Astrocyte (in vitro differentiated cells and primary cell): ENCODE data around the gene ITM2C.

Experiments used
- CTCF ChIP-seq: IDR thresholded peaks from 2 replicates; pipeline ENCODE4 v1.5.1; 2011; ENCODE audit warnings: low read depth, mild to moderate bottlenecking, inconsistent platforms, low read length, moderate library complexity; ENCODE audit not compliant: insufficient read depth
- EZH2 ChIP-seq: IDR thresholded peaks from 2 replicates; pipeline ENCODE4 v1.6.1; 2012; ENCODE audit warnings: mild to moderate bottlenecking, low read length, inconsistent platforms; ENCODE audit not compliant: insufficient read depth

- no peak for TF ChIP-seq CTCF
- no peak for TF ChIP-seq EZH2
Observed at GRCh38 chr2:230916218-230916617, 51.5 kb downstream of the ITM2C start.
